Colonic mucosa (tissue), 4 donors: ENCODE measurements around the gene NCK2. TPM values are rescaled to one million over a fixed set of nuclear protein-coding genes. Genes with fewer than 3 reads are reported as not detected.

Experiments used
- DNase-seq: peaks from one replicate; pipeline ENCODE4 v3.0.0-alpha.2; 2020
- H3K27ac ChIP-seq: fragments of 200-600 bp; one replicate; pipeline ENCODE4 v1.8.0; 2021
- H3K27me3 ChIP-seq: fragments of 200-600 bp; one replicate; pipeline ENCODE4 v1.8.0; 2021
- H3K36me3 ChIP-seq: fragments of 200-600 bp; one replicate; pipeline ENCODE4 v1.8.0; 2021
- H3K4me1 ChIP-seq: fragments of 200-600 bp; one replicate; pipeline ENCODE4 v1.8.0; 2021; ENCODE audit warnings: mild to moderate bottlenecking
- H3K4me3 ChIP-seq: fragments of 200-600 bp; one replicate; pipeline ENCODE4 v1.8.0; 2021
- H3K9ac ChIP-seq, 2 donors: one replicate each; pipeline ENCODE4 v1.7.0; 2013; ENCODE audit warnings: control low read depth in 2 of 2, low read depth in 2 of 2, low read length in 2 of 2
- H3K9me3 ChIP-seq: fragments of 200-600 bp; one replicate; pipeline ENCODE4 v1.8.0; 2021
- intact Hi-C: fragments of 100-400 bp; cut with DNase I; formaldehyde crosslinking; loops from one replicate; pipeline ENCODE4 v1.14.1; 2022
- total RNA-seq, 2 donors: library from RNA; stranded (reverse); fragmentation: NEBNext Ultra II Directional in 1 of 2; extraction: Animal tissue kit (Norgen Biotek cat#: 25700) in 1 of 2; gene quantifications; one replicate each; pipeline ENCODE4 v1.2.1, GENCODE V29; 2021
- TF ChIP-seq, protein P1 (sequence below): fragments of 200-600 bp; IDR thresholded peaks from one replicate; pipeline ENCODE4 v1.8.0; 2022; ENCODE audit warnings: antibody characterized with exemption, mild to moderate bottlenecking
- donor health status: healthy.
- donor health status: DM: no; HTN: no; CAD: no.
- donor health status: DM: no; HTN: no; CAD: no.

The NCK2 gene
- total RNA-seq, 2 donors from 2014 or later, result 51.3 to 67.5 TPM

- no peak overlapping the region for H3K27ac ChIP-seq
- no peak for DNase-seq
- TF ChIP-seq, protein P1, sequence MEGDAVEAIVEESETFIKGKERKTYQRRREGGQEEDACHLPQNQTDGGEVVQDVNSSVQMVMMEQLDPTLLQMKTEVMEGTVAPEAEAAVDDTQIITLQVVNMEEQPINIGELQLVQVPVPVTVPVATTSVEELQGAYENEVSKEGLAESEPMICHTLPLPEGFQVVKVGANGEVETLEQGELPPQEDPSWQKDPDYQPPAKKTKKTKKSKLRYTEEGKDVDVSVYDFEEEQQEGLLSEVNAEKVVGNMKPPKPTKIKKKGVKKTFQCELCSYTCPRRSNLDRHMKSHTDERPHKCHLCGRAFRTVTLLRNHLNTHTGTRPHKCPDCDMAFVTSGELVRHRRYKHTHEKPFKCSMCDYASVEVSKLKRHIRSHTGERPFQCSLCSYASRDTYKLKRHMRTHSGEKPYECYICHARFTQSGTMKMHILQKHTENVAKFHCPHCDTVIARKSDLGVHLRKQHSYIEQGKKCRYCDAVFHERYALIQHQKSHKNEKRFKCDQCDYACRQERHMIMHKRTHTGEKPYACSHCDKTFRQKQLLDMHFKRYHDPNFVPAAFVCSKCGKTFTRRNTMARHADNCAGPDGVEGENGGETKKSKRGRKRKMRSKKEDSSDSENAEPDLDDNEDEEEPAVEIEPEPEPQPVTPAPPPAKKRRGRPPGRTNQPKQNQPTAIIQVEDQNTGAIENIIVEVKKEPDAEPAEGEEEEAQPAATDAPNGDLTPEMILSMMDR, result no peak
- intact Hi-C loops, result loop anchor here (10.0 kb wide), 1 partner anchor 166 kb away; no protein-coding TSS in a partner anchor
- H3K9ac ChIP-seq, result no peak overlapping the region
- H3K27me3 ChIP-seq, result no peaks in the 10 kb centered on the region
- no peaks in the 10 kb centered on the region for H3K4me1 ChIP-seq
- H3K4me3 ChIP-seq, result no peak overlapping the region
- H3K9me3 ChIP-seq, result no peaks in the 10 kb centered on the region
- no peaks in the 10 kb centered on the region for H3K36me3 ChIP-seq
Measured at GRCh38 chr2:105741174-105741573, 3.5 kb upstream of the NCK2 start.

GRCh38 chr2:105741617-105742016 is 3.1 kb upstream of the NCK2 start:
- DNase-seq, result no peak
- no peak overlapping the region for H3K4me3 ChIP-seq
- no peak overlapping the region for H3K9ac ChIP-seq
- H3K36me3 ChIP-seq, result no peaks in the 10 kb centered on the region
- intact Hi-C loops, result loop anchor here (10.0 kb wide), 1 partner anchor 167 kb away; no protein-coding TSS in a partner anchor
- no peak overlapping the region for H3K27ac ChIP-seq
- H3K4me1 ChIP-seq, result no peaks in the 10 kb centered on the region
- no peaks in the 10 kb centered on the region for H3K9me3 ChIP-seq
- H3K27me3 ChIP-seq, result no peaks in the 10 kb centered on the region
- TF ChIP-seq, protein P1, result no peak

- intact Hi-C loops, result loop anchor here (10.0 kb wide), 1 partner anchor 169 kb away; no protein-coding TSS in a partner anchor
- no peaks in the 10 kb centered on the region for H3K4me1 ChIP-seq
- H3K4me3 ChIP-seq, result peak overlapping the region; percentile 59
- H3K27ac ChIP-seq, result peak overlapping the region; percentile 74
- H3K9ac ChIP-seq, result peak overlapping the region; percentile 62 to 66
- H3K36me3 ChIP-seq, result no peaks in the 10 kb centered on the region
- DNase-seq, result peak; percentile 63
- H3K9me3 ChIP-seq, result no peaks in the 10 kb centered on the region
- TF ChIP-seq, protein P1, result no peak
- H3K27me3 ChIP-seq, result no peaks in the 10 kb centered on the region
Measured at GRCh38 chr2:105744091-105744908, 412 bp upstream of the NCK2 start.

GRCh38 chr2:105746177-105747080 is 1.7 kb downstream of the NCK2 start:
- H3K9ac ChIP-seq, result peak overlapping the region; percentile 95 to 98
- peak overlapping the region; percentile 86 for H3K27ac ChIP-seq
- no peaks in the 10 kb centered on the region for H3K4me1 ChIP-seq
- DNase-seq, result peak; percentile 90
- H3K27me3 ChIP-seq, result no peaks in the 10 kb centered on the region
- no peaks in the 10 kb centered on the region for H3K9me3 ChIP-seq
- intact Hi-C loops, result loop anchor here (10.0 kb wide), 1 partner anchor 172 kb away; no protein-coding TSS in a partner anchor
- H3K36me3 ChIP-seq, result no peaks in the 10 kb centered on the region
- TF ChIP-seq, protein P1, result no peak
- H3K4me3 ChIP-seq, result peak overlapping the region; percentile 90

DNA sequence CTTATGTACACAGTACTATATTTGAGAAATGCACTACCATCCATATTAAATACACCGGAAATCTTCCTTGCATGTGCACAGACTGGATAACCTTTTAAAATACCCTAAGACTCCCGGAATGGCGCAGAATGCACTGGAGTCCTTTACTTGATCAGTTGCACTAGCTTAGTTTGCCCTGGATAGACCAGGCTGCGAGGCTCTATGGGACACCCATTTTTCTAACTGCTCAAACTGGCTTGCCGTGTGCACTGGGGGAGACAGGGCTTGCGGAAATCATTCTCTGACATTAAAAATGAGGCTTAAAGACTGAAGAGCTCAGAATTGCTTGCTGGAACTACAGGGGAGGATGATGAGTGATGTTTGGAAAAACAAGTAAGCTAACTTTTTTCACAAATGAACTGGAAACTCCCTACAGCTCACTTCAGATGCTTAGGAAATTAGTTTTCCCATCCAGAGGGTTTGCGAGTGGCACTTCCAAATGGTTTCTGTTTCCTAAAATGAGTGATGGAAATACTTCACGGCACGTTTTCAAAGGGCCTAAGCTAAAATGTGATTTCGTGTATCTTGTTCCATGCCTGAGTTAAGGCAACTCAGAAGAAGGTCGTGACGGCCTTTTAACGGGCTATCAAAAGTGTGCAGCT is 2.7 kb downstream of the NCK2 start:
- no peak overlapping the region for H3K4me3 ChIP-seq
- peak overlapping the region in 1 of 2 donors; percentile 7 for H3K9ac ChIP-seq
- H3K27ac ChIP-seq, result peak overlapping the region; percentile 86
- no peaks in the 10 kb centered on the region for H3K36me3 ChIP-seq
- TF ChIP-seq, protein P1, result no peak
- no peaks in the 10 kb centered on the region for H3K9me3 ChIP-seq
- H3K4me1 ChIP-seq, result no peaks in the 10 kb centered on the region
- intact Hi-C loops, result loop anchor here (10.0 kb wide), 1 partner anchor 173 kb away; no protein-coding TSS in a partner anchor
- no peak for DNase-seq
- H3K27me3 ChIP-seq, result no peaks in the 10 kb centered on the region
